CD1c-positive myeloid dendritic cell (primary cell): ENCODE data around the gene MUC2.

Experiments
- DNase-seq: peaks from one replicate; pipeline ENCODE4 v3.0.0-alpha.2; 2016; ENCODE audit errors: extremely low spot score

MUC2 gene

DNA sequence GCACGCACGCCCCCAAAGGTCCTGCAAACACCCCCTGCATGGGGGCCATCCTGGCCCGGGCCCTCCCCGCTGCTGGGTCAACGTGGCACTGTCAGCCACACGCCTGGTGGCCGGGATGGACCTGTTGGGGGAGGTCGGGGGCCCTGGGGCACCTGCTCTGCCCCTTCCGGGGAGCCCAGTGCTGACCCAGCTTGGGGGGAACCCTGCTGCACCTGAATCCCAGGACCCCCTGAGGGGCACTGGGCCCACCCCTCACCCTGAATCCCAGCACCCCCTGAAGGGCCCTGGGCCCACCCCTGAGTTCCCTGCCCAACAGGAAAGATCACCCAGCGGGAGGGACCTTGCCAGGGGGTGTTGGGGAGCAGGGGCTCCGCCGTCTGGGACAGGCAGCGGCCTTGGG, 37.7 kb upstream of the MUC2 start:
- DNase-seq, result no peak

DNA sequence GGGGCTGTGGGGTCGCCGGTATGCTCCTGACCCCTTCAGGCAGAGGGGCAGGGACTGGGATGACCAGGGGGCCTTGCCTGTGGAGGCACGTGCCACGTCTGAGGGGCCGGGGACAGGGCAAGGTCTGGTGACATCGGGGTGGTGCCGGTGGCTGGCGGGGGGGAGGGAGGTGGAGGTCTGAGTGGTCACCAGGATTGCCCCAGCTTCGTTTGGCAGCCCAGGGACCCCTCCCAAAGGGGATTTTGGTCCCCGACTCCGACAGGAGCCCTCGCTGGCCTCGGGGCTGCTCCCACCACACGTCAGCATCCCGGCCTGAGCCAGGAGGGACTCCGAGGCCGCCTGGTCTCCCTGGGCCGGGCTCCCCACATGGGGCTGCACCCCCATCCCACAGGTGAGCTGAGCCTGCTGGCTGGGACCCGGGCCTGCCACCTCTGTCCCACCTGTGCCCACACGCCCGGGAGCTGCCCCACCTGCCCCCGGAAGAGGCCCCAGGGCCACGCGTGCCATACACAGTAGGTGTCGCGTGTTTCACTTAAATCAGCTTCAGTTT, 37.1 kb upstream of the MUC2 start:
- DNase-seq, result no peak

GRCh38 chr11:1038361-1038760, 36.3 kb upstream of the MUC2 start:
- no peak for DNase-seq

- no peak for DNase-seq
These were observed 35.8 kb upstream of the MUC2 start for GRCh38 chr11:1038921-1039320.

- no peak for DNase-seq
These were observed 34.9 kb upstream of the MUC2 start for GRCh38 chr11:1039481-1040427.

DNA sequence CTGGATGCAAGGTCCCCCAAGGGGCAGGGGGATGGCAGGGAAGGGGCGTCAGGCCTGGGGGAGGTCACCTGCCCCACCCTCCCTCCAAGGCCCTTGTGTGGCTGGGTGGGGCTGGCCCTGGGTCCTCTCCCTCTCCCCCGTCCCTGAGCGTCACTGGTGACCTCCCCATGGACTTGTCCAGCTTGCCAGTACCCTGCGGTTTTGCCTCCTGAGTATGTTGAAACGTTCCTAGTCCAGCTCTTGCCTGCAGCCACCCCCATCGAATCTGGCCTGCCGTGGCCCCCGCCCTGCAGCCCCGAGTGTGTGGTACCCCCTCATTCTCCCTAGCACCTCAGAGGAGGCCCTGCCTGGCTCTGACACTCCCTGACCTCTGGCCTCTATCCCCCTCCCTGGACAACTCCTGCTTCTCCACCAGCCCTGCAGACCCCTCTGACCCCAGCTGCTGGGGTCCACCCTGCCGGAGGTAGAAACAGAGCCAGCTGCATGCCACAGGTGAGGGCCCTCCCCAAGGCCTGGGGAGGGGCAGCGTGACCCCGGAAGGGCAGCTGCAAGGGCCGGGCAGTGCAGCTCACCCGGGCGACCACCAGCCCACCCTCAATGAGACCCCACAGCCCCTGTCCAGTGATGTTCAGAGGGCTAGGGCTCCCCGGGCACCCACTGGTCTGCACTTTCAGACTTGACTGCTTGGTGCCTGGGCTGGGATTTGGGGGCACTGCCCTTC, 34.1 kb upstream of the MUC2 start:
- DNase-seq, result no peak

DNA sequence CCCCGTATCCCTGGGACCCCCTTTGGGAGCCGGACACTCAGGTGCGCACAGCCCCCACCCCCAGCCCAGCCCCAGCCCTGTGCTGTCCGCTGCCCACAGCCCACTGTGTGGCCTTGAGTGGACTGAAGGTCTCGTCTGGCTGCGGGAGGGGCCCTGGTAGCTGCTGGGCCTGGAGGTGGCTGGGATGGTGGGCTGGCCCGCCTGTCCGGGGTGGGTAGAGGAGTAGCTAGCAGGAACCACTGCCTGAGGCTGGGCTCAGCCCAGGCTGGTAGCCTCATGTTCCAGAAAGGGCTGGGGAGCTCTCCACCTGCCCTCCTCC, 33.6 kb upstream of the MUC2 start:
- no peak for DNase-seq

GRCh38 chr11:1041471-1041870, 33.2 kb upstream of the MUC2 start:
- no peak for DNase-seq

DNA sequence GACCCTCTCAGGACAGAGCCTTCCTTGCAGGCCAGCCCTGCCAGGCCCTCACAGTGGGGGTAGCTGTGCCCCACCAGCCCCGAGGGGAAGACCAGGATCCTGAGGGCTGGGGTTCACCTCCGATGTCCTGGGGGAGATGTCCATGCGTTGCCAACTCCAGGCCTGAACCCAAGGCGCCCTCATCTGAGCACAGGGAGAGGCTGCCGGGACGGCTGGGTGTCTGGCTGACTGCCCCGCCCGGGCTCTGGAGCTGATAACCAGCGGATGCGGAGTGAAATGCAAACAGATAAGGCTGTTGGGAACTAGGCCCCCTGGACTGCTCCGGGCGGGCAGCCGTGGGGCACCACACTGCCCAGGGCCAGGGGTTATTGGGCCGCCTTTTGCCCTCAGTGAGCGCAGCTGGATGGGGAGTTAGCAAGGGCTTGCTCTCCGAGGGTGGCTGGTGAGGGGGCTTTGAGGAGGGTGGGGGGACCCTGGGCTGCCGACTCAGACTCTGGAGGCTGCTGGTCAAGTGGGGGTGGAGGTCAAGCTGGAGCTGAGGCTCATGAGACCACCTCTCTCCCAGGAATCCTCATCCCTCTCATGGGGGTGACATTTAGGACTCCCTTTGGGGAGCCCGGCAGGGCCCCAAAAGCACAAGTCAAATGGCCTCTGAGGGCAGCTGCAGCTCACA, 32.6 kb upstream of the MUC2 start:
- DNase-seq, result no peak

- no peak for DNase-seq
These were observed 31.8 kb upstream of the MUC2 start for GRCh38 chr11:1042626-1043562.

GRCh38 chr11:1043563-1044096, 31.0 kb upstream of the MUC2 start:
- no peak for DNase-seq

GRCh38 chr11:1044160-1044559, 30.5 kb upstream of the MUC2 start:
- no peak for DNase-seq

DNA sequence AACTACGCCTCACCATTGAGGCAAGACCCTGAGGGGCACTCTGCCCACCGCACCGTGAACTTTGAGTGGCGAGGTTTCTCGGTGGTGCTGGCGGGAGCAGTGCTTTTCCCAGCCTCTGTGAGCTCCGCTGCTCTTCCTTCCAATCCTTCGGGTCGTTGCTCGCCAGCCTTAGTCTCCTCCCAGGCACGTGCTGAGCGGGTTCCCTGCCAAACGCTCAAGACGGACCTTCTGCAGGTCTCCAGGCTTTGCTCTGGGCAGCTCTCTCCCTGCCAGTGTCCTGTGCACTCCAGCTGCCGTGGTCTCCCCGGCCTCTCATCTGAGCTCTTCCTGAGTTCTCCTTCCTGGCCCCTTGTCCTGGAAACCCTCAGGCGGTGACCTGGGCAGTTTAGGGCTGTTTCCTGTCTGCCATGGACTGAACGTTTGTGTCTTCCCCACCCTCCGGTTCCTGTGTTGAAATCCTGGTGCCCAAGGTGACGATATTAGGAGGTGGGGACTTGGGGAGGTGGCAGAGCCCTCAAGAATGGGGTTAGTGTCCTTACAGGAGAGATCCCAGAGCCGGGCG, 27.0 kb upstream of the MUC2 start:
- no peak for DNase-seq

DNA sequence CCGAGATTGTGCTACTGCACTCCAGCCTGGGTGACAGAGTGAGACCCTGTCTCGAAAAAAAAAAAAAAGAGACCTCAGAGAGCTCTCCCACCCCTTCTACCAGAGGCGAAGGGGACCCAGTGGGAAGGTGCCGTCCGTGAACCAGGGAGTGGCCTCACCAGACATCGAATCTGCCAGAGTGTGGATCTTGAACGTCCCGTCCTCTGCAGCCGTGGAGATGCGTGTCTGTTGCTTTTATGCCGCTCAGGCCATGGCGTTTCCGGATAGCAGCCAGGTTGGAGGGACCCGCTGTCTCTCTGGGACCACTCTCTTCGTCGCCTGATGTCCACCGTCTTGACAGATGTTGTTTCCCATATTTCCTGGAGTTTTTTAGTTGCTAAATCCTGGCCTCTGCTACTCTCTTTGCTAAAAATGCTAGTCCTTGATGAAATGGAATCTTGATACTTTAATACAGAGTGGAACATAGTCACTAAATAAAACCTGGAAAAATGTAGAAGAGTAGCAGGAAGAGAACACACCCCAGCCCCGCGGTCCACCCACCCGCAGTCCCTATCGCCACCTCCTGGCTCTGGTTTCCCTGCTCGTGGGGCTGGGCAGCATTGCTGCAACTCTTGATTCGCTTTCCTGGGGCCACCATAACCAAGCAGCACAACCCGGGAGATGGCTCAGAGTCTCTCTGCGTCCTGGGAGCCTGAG, 26.2 kb upstream of the MUC2 start:
- no peak for DNase-seq

DNA sequence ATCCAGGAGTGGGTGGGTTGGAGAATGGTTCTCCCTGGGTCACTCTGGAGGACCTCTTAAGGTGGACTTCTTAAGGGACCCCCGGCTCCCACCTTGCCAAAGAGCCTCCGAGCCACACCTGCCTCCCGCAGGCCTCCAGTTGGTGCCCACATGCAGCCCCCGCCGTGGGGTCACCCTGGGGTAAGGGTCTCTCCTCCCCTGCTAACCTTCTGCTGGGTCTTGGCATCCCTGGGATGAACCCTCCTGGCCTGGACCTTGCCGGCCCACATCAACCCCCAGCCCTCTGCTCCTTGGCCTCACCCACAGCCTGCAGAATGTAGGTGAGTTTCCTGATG, 25.6 kb upstream of the MUC2 start:
- no peak for DNase-seq

- peak; percentile 76 for DNase-seq
These were observed 25.2 kb upstream of the MUC2 start for GRCh38 chr11:1049431-1049891.

DNA sequence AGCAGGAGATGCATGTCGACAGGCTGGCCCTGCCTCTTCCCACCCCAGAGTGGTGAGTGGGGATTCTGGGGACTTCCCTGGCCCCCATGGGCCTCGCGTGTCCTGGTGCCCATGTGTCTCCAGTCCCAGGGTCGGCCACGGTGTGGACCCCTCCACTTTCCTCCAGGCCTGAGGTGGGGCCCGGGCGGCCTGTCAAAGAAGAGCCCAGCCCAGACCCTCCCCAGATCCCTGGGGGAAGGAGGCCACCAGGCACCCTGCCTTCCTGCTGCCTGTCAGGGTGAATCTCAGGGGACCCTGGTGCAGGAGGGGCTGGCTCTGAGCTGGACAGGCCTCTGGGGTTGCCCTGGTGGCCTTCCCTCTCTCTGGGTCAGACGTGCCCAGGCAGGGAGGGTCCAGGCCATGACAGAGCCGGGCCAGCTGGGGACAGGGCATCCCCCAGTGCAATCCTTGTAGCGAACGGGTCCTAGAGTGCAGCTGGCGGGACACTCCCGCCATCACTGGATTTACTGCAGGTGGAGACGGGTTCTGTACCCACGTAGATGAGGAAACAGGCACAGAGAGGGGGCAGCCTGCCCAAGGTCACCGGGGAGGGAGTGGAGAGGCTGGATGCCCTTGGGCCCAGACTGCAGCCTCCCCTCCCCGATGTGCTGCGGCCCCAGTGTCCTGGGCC, 24.6 kb upstream of the MUC2 start:
- DNase-seq, result no peak

- DNase-seq, result peak; percentile 76
These were observed 23.9 kb upstream of the MUC2 start for GRCh38 chr11:1050581-1051355.
